ENCODE results near the gene FEM1C.

- TF ChIP-seq CTCF (IDR thresholded peaks at IDR 0.05) (no peak), POLR2AphosphoS5 (IDR thresholded peaks at IDR 0.05) (no peak), POLR2A (IDR thresholded peaks at IDR 0.05; ENCODE audit: low read depth) (no peak)
Observed at GRCh38 chr5:115510145-115510645, 34.4 kb downstream of the FEM1C start.
